K562 (cell line): ENCODE data around the gene NEU3. TPM values are rescaled to one million over a fixed set of nuclear protein-coding genes. Genes with fewer than 3 reads are reported as not detected.

Source experiments
- BRF2 ChIP-seq: IDR thresholded peaks from 3 replicates; pipeline ENCODE4 v1.6.1; 2011; ENCODE audit warnings: borderline replicate concordance, mild to moderate bottlenecking; ENCODE audit not compliant: insufficient read length, insufficient read depth
- CHAMP1 ChIP-seq: fragments of 450-650 bp; IDR thresholded peaks from 2 replicates; pipeline ENCODE4 v1.6.1; 2016; ENCODE audit warnings: mild to moderate bottlenecking
- GATAD2B ChIP-seq: fragments of 450-650 bp; IDR thresholded peaks from 2 replicates; pipeline ENCODE4 v1.6.1; 2017; ENCODE audit warnings: mild to moderate bottlenecking, borderline replicate concordance
- PATZ1 ChIP-seq: fragments of 250-450 bp; sonication (Bioruptor Pico); IDR thresholded peaks from 2 replicates; pipeline ENCODE4 v1.5.0; 2020; ENCODE audit warnings: mild to moderate bottlenecking, borderline replicate concordance
- PBX2 ChIP-seq, 2 experiments: IDR thresholded peaks in 1 of 2; conservative IDR thresholded peaks in 1 of 2; 2 replicates each; pipeline ENCODE4 v1.6.1; 2016; ENCODE audit warnings: low read depth in 2 of 2, mild to moderate bottlenecking in 1 of 2, missing compliant biosample characterization in 1 of 2, missing genetic modification characterization in 1 of 2, moderate library complexity in 1 of 2
- SMARCB1 ChIP-seq: IDR thresholded peaks from 2 replicates; pipeline ENCODE4 v1.6.1; 2011; ENCODE audit warnings: improper control_type of control experiment, low read depth; ENCODE audit not compliant: insufficient read length
- TGIF2 ChIP-seq: sonication (generic); formaldehyde crosslinking; IDR thresholded peaks from 2 replicates; pipeline ENCODE4 v1.8.1; 2022; ENCODE audit warnings: mild to moderate bottlenecking, missing genetic modification reagents, moderate library complexity
- ZBTB40 ChIP-seq, 2 experiments: fragments of 450-650 bp in 1 of 2; sonication (generic) in 1 of 2; formaldehyde crosslinking in 1 of 2; IDR thresholded peaks; 2 replicates each; pipeline versions ENCODE4 v1.7.1 to v1.9.0; 2016 to 2022; ENCODE audit warnings: inconsistent platforms in 1 of 2, mild to moderate bottlenecking in 1 of 2, missing genetic modification reagents in 1 of 2
- polyA plus RNA-seq, 8 experiments: library from polyadenylated mRNA; depleted of rRNA in 4 of 8; stranded (reverse) in 5 of 8; unstranded in 3 of 8; fragments of >200 nt; fragmentation: Nextera tagmentation in 2 of 8; fragmentation: Illumina TruSeq in 1 of 8; extraction: Ambion mirVana in 2 of 8; extraction: Trizol in 1 of 8; gene quantifications; 2 replicates each; pipeline versions ENCODE4 v1.2.1 to v1.2.3, GENCODE V29; 2011 to 2014; ENCODE audit warnings: inconsistent platforms in 1 of 8, missing spikeins in 1 of 8
- total RNA-seq, 7 experiments: library from RNA; depleted of rRNA in 6 of 7; stranded (reverse); fragments of >200 nt in 6 of 7; fragmentation: Illumina TruSeq in 2 of 7; extraction: Trizol in 2 of 7; gene quantifications; 2 replicates each; pipeline versions ENCODE4 v1.2.1 to v1.2.3, GENCODE V29; 2011 to 2021; ENCODE audit warnings: low replicate concordance in 1 of 7

The NEU3 gene
- total and polyA plus RNA-seq, 9 of the 15 experiments (the other 6 are each of a cell fraction or from before 2014, with no cell fraction given): 6.2 to 41.3 (median 31.1) TPM

- no peak for TF ChIP-seq ZBTB40 (IDR thresholded peaks at IDR 0.05)
- no peak for TF ChIP-seq ZBTB40 (CRISPR knock-in tag; IDR thresholded peaks at IDR 0.05)
- no peak for TF ChIP-seq CHAMP1
- TF ChIP-seq BRF2: no peak
- TF ChIP-seq GATAD2B: no peak
- TF ChIP-seq PBX2 (CRISPR knock-in tag; IDR thresholded peaks at IDR 0.05; ENCODE audit: low read depth): no peak
- no peak for TF ChIP-seq PBX2 (tag; conservative IDR thresholded peaks at IDR 0.05; ENCODE audit: low read depth)
- TF ChIP-seq TGIF2 (CRISPR knock-in tag): no peak
- TF ChIP-seq SMARCB1: no peak
- TF ChIP-seq PATZ1 (CRISPR knock-in tag): no peak
Observed at GRCh38 chr11:74992852-74993251, 4.1 kb downstream of the NEU3 start (continued).
